GM18526 (cell line): ENCODE data around the gene ERVV-1.

Source experiments
- POLR2A ChIP-seq: IDR thresholded peaks from 3 replicates; pipeline ENCODE4 v1.6.1; 2011; ENCODE audit not compliant: insufficient read length; ENCODE audit errors: extremely low read depth

Gene ERVV-1

GRCh38 chr19:53013621-53014020, at the start of gene ERVV-1:
ERVV-1 (plus strand) TSS chr19:53013921; CDS start chr19:53014091, 170 bp downstream.
- no peak for TF ChIP-seq POLR2A

GRCh38 chr19:52967772-52968171, 45.9 kb upstream of the ERVV-1 start:
- no peak for TF ChIP-seq POLR2A

- TF ChIP-seq POLR2A: no peak
Measured at GRCh38 chr19:52981329-52981728, 32.4 kb upstream of the ERVV-1 start.

GRCh38 chr19:52987221-52987620, 26.5 kb upstream of the ERVV-1 start:
- TF ChIP-seq POLR2A: no peak

GRCh38 chr19:52988506-52988905, 25.2 kb upstream of the ERVV-1 start:
- TF ChIP-seq POLR2A: no peak

GRCh38 chr19:52990759-52991418, 22.8 kb upstream of the ERVV-1 start:
- TF ChIP-seq POLR2A: no peak

GRCh38 chr19:52991484-52991883, 22.2 kb upstream of the ERVV-1 start:
- no peak for TF ChIP-seq POLR2A

GRCh38 chr19:52992109-52993004, 21.4 kb upstream of the ERVV-1 start:
- TF ChIP-seq POLR2A: no peak

- TF ChIP-seq POLR2A: no peak
Measured at GRCh38 chr19:52993342-52994178, 20.2 kb upstream of the ERVV-1 start.

GRCh38 chr19:52995711-52996110, 18.0 kb upstream of the ERVV-1 start:
- TF ChIP-seq POLR2A: no peak

GRCh38 chr19:52997975-52998374, 15.7 kb upstream of the ERVV-1 start:
- no peak for TF ChIP-seq POLR2A

- no peak for TF ChIP-seq POLR2A
Measured at GRCh38 chr19:53002479-53002878, 11.2 kb upstream of the ERVV-1 start.

GRCh38 chr19:53004242-53004641, 9.5 kb upstream of the ERVV-1 start:
- TF ChIP-seq POLR2A: no peak

- no peak for TF ChIP-seq POLR2A
Measured at GRCh38 chr19:53007200-53007599, 6.5 kb upstream of the ERVV-1 start.

GRCh38 chr19:53007606-53008005, 6.1 kb upstream of the ERVV-1 start:
- TF ChIP-seq POLR2A: no peak
